ENCODE data around the gene CIAO2A.
"Not testable (repeated sequence)": the region's sequence is repeated elsewhere in the genome, so short reads cannot be mapped to it uniquely, and the experiment has no call there.

The CIAO2A gene

DNA sequence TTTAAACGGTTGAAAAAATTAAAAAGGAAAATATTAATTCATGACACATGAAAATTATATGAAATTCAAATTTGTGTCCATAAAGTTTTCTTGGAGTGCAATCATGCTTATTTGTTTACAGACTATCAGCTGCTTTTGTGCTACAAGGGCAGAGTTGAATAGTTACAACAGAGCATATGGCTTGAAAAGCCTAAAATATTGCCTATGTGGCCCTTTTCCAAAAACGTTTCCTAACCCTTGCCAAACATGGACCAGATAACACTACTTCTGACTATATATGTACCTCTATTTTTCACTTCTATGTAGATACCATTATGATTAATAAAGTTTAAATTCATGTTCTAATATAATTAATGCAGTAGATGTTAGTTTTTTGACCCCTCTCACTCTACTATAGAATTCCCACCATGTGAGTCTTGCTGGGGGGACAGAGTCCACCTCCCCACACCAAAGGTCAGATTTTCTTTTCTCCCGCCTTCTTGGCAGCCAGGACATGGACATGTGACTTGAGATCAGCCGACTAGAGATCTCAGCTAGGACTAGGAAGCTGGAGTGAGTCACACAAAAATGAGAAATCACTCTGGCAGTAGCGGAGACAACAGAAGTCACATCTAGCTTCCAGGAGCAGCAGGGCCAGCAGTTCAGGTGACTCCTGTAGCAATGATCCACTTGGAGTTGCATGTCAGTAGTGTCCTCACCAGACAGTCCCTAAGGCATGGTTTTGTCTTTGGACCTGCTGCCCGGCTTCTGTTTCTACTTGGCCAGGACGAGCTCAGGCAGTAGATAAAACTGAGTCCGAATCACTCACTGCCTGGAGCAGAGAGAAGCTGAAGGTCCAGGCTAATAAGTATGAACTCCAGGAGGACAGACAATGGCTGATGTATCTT is 22.4 kb downstream of the CIAO2A start:
- DNase-seq: no peak

DNA sequence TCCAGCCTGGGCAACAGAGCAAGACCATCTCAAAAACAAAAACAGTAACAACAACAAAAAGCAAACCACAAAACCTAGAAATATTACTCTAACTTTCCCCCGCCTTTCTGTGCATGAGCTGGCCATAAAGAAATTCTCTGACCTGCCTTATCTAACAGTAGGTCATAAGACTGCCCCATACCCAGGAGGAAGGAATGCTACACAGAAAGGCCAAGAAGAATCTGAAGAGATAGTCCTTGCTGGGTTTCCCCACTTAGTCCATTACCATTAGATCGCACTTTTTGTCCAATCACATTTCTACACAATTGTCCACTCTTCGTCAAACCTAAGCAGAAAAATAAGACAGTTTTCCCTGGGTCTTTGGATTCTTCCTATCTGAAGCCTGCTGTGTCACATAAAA is 23.5 kb downstream of the CIAO2A start:
- DNase-seq: no peak

DNA sequence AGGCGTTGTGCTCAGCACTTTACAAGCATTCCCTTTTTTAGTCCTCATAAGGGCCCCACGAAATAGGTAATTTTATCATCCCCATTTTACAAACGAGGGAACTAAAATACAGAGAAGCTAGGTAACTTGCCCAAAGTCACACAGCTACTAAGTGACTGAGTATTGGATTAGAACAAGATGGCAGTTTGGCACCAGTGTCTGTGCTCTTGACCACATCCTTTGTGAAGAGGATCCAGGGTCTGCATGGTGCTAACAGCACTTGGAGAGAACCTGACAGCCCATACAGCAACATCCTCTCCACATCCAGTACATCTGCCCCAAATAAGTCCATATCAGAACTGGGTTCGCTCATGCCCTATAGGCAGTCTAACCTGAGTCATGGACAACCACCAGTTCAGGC is 25.5 kb downstream of the CIAO2A start:
- no peak for DNase-seq

DNA sequence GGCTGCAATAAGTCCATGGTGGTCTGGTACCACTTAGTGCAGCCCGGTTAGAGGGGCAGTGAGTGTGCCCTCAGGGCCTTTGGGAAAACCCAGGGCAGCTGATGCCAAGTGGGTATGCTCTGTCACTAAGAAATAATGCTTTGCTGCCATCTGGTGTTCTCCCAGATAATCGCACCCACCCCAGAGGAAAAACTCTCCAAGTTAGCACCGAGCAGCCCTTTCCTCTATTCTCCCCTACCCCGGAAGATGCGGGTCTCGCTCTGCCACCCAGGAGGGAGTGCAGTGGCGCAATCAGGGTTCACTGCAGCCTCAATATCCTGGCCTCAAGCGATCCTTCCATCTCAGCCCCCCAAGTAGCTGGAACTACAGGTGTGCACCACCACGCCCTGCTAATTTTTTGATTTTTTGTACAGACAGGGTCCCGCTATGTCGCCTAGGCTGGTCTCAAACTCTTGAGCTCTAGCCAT is 26.0 kb downstream of the CIAO2A start:
- DNase-seq: peak in 1 of 2 experiments; percentile 50

DNA sequence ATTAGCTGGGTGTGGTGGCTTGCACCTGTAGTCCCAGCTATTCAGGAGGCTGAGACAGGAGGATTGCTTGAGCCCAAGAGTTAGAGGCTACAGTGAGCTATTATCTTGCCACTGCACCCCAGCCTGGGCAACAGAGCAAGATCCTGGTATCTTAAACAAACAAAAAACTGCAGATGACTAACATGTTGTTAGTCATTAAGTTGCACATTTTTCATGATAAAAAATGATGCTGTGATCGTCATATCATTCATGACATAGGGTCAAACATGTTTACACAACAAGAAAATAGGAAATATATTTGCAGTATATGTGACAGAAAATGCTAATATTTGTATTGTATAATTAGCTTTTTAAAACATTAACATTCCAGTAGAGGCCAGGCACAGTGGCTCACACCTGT is 27.2 kb downstream of the CIAO2A start:
- DNase-seq: no peak

DNA sequence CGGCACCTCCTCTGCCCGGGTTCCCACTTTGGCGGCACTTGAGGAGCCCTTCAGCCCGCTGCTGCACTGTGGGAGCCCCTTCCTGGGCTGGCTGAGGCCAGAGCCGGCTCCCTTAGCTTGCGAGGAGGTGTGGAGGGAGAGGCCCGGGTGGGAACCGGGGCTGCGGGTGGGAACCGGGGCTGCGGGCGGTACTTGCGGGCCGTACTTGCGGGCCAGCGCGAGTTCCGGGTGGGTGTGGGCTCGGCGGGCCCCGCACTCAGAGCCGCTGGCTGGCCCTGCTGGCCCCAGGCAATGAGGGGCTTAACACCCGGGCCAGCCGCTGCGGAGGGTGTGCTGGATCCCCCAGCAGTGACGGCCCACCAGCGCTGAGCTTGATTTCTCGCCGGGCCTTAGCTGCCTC is 32.9 kb downstream of the CIAO2A start:
- no peak for DNase-seq

DNA sequence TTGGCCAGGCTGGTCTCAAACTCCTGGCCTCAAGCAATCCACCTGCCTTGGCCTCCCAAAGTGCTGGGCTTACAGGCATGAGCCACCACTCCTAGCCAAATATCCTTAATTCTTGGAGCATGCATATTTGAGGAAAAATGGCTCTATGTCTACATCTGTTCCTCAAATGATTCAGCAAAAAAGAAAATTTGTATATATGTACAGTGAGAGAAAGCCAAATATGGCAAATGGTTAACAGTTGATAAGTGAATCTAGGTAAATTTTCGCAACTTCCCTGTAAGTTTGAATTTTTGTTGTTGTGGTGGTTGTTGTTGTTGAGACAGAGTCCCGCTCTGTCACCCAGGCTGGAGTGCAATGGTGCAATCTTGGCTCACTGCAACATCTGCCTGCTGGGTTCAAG is 34.5 kb downstream of the CIAO2A start:
- not testable (repeated sequence) for DNase-seq

DNA sequence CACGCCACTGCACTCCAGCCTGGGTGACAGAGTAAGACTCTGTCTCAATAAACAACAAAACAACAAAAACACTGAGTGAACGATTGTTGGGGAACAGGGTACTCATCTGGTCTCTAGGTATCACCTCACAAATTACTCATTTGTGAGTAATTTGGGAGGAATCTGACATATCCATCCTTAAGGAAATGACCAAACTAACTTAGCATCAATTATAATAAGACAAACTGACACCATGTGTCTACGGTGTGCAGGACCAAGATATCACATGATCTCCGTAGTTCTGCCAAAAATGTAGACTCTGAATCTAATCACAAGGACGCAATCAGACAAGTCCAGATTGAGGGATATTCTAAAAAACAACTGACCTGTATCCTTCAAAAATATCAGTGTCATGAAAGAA is 35.4 kb downstream of the CIAO2A start:
- peak in 1 of 2 experiments; percentile 58 for DNase-seq

DNA sequence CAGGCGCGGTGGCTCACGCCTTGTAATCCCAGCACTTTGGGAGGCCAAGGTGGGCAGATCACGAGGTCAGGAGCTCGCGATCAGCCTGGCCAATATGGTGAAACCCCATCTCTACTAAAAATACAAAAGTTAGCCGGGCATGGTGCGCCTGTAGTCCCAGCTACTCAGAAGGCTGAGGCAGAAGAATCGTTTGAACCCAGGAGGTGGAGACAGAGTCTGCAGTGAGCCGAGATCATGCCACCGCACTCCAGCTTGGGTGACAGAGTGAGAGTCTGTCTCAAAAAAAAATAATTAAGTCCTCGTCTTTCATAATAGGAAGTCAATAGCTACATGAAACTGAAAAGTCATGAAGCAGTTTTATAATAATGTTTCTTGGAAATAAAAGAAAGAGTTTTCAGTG is 40.0 kb downstream of the CIAO2A start:
- DNase-seq: not testable (repeated sequence)

DNA sequence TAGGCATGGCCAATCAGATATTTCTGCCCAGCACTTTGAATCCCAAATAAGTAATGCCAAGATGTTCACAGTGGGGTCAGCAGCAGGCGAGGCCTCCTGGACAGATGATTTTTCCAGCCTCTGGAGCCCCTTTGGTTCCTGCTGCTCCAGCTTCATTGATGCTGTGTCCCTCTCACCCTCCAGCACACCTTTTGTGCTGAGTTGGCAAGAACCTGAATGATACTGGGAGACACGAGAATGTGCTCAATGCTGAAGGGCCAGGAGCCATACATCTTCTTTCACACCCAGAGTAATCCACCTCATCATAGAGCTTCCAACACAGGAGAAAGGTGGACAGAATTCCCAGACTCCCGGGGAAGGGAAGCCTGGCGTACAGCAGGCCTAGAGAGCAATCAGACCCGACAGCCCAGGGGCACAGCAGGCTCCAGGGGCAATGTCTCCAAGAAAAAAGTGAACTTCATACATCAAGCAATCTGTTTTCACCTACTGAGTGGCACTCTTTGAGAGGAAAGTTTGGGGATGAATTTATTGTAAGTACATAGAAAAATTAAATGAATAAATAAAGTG is 40.6 kb downstream of the CIAO2A start:
- DNase-seq: no peak

DNA sequence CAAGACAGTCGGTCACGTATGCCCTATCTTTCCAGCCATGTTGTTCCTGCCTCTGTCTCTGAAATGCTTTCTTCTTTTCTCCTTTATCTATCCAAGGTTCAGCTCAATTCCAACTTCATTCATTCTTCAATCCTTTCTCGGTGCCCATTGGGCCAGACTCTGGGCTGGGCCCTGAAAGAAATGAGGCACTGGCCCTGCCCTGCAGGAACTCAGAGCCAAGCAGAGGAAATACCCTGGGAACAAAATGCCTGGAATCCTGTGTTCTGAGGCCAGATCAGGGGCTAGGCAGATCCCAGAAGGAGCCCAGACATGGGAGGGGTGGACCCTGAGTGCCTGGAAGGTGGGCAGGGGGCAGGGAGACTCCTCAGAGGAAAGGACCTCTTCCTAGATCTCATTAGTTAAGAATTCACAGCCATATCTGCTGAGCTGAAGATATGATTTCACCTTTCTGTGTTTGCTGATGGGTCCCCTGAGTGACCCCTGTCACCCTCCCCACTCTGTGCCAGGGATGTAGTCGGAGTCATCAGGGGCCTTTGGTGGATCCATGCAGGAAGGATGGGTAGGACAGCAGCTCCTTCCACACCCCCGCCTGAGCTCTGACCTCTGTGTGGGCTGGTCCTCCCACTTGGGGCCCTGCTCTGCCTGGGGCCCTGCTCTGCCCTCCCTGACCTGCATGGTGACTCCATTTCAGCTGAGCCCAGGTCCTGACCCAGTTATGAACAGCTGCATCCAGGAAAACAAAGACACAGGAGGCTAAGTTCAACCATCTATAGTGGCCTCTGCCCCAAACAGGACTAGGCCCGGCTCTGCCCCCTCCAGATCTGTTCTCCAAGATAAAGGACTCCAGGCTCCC is 42.0 kb downstream of the CIAO2A start:
- DNase-seq: no peak

DNA sequence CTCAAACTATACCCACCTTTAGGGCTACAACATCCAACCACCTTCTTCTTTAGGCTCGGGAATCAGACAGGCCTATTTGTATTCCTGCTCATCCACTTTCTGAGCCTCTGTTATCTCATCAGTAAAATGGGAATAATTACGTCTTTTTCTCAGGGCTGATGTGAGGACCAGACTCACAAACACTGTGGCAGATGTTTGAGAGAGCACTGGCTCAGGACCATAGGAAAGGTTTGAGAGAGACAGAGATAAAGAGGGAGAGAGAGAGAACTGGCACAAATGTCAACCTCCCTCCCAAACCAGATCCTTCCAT is 42.6 kb downstream of the CIAO2A start:
- no peak for DNase-seq

DNA sequence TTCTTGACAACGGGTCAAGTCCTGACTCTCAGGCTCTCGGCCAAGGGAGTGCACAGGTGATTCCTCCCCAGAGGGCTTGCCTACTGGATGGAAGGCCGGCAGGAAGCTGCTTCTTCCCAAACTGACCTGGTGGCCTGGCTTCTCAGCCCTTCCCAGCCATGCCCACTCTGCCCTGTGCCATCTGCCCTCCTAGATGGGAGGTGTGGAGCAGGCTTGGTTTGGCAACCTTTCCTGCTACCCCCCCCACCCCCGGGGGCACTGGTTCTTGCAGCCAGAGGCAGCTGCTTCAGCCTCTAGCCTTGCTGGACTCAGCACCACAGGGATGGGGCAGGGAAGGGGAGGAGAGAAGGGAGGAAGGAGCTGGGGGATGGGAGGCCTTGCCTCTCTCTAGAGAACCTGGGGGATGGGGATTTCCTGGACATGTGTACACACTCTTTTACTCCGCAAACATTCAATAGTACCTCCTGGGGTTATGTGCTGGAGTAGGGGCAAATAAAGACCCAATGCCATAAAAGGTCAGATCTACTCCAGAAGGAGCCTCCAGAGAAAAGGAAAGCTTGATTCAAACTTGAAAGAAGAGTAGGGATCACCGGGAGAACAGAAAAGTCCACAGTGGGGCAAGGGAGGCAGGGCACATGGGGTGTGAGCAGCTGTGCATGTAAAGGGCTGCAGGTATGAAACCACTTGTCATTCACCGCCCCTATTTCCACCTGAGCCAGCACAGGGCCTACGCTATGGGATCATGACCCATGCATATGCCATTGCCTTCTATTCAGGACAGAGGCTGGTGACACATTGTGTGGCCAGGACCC is 43.2 kb downstream of the CIAO2A start:
- DNase-seq: no peak

DNA sequence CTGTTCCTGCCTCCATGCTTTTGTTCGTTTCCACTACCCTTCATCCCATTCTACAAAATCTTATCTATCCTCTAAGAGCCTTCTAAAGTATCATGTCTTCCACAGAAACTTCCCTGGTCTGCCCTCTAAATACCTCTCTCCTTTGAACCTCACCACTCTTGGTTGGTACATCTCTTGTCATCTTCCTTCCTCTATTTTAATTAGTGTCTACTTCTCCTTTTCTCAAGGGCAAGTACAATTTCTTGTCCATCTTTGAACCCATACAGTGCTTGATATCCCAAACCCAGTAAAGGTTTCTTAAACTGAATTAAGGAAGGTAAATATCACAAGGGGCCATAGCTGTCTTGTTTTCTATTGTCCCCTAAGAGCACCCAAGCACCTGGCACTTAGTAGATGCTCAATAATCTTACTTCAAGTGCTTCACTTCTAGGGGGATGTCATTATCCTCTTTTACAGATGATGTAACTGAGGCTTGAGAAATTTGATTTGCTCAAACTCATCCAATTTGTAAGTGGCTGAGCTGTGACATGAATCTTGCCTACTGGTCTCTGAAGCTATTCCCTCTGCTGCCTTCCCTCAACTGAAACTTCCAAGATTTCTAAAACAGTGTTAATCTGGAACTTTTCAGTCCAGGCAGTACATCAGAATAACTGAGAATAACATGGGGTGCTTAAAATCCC is 44.7 kb downstream of the CIAO2A start:
- no peak for DNase-seq

DNA sequence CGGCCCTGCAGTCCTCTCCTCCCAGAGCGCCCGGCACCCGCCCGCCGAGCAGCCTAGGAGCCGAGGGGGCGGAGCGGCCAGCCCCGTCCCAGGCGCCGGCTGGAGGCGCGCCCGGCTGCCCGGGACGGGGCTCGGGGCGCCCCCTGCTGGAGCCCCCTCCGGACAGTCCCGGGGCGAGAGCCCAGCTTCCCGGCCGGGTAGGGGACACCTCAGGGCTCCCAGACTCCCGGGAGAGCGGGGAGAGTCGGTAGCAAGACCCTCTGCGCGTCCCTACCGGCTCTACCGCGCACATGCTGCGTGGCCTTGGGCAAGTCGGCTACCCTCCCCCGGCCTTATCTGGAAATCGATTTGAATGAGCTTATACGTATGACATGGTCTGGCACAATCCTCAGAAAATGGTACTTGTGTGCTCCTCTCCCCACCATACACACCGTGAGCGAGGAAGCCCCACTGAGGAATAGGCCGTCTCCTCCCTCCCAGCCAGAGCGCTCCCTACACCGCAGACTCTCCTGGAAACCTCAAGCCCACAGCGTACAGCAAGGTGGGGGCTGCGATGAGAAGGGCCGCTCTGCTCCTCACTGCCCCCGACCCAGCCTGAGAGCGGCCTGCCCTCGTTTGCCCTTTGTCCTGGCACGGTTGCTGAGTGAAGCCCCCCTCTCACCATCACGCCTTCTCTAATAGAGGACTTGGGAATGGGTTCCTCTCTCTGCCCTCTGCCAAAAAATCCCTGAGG is 47.1 kb downstream of the CIAO2A start, which contains the start of gene DAPK2:
DAPK2 (minus strand) TSS at position 65 of the 733 bp plus-strand sequence. CDS start 6,224 bp downstream, outside the sequence.
- peak; percentile 20 to 48 for DNase-seq

DNA sequence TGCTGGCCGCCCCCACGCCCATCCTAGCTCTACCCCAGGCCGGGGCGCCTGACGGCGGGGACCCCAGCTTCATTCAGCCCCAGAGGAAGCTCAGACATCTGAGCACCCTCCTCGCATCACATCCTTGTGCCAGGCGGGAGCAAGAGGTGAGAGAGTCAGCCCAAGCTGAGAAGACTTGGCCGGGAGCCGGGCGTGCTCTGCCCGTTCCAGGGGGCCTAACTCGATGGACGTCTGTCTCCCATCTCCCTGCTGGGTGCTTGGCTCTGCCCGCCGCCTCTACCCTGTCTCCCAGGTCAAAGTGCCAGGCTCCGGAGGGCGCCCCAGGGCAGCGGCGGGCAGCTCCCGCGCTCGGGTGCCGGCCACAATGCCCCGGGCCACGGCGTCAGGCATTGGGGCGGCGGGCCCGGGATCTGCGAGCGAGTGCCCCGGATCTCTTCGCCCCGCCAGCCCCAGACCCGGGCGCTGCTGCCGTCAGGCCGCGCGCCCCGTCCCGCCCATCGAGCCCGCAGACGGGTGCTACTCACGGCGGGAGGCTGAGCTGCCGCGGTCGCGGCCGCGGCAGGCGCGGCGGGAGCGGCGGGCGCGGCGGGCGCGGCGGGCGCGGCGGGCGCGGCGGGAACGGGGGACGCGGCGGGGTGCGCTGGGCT is 47.7 kb downstream of the CIAO2A start:
- no peak for DNase-seq

DNA sequence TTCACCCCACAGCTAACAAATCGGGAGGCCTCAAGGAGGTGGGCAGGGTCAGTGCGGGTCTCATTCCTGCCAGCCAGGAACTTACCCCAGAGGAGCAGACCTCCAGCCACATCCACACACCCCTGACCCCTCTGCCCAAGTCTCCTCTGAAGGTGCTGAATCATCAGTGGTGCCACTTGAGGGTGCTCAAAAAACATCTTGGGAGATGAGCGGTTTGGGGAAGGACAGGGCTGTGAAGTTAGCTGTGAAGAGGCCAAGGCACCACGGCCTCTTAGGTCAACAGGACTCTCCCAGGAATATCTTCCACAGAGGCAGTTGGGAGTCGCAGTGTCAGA is 48.6 kb downstream of the CIAO2A start:
- no peak for DNase-seq

DNA sequence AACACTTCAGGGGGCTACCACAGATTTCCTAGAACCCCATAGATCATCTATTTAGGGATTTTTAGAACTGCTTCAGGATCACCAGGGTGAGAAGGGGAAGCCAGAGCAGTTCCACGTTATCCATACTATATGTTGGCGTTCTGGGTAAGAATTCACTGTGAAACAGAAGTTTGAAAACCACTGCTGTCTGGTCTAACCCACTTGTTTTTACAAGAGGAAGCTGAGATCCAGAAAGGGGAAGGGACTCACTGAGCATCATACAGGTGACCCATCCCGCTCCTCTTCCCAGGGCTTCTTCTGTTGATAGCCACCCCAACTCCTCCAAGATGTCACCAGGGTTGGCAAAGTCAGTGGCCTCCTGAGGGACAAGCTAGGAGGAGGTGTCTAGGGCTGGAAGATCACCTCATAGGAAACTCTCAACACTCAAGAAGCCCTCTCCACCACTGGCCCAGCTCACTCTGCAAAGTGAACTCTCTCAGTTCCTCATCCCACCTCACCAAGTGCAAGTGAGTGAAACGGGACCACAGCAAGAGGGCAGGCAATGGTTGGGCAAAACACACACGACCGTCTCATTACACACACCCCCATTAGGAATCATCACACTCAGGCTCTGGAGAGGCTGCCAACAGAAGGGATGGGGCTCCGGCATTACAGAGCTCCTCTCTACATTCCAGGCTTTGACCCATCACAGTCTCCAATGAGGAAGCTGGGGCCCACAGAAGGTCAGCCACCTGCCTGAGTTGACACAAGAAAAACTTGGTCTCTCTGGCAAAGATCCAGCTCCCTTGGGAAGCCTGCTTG is 49.1 kb downstream of the CIAO2A start:
- no peak for DNase-seq

DNA sequence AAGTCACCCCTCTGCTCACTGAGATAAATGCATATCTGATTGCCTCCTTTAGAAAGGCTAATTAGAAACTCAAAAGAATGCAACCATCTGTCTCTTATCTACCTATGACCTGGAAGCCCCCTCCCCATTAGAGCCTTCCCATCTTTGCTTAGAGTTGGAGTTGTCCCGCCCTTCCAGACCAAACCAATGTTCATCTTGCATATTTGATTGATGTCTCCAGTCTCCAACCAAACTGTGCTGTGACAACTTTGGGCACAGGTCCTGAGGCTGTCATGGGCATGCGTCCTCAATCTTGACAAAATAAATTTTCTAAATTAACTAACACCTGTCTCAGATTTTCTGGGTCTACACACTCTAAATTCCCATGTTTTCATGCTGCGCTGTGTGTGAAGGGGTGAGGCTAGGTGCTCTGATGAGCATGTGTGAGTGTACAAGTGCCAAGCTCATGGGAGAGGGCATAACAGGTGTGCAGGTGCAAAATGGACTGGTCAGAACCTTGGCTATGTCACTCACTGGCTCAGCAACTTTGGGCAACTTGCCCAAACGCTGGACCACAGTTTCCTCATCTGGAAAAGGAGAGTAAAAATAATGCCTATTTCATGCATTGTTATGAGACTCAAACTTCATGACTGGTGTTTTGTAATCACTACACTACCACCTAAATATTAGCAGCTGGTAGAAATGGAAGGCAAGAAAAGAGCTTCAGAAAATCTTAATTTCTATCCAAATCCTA is 54.6 kb downstream of the CIAO2A start:
- no peak for DNase-seq
